HepG2 (cell line): ENCODE data around the gene NOTO.
"Not testable (repeated sequence)": the region's sequence is repeated elsewhere in the genome, so short reads cannot be mapped to it uniquely, and the experiment has no call there.

Experiments used
- ARNT ChIP-seq: fragments of 450-650 bp; IDR thresholded peaks from 2 replicates; pipeline ENCODE4 v1.6.1; 2017
- BCL3 ChIP-seq: sonication (generic); formaldehyde crosslinking; IDR thresholded peaks from 2 replicates; pipeline ENCODE4 v1.5.1; 2020; ENCODE audit warnings: mild to moderate bottlenecking, missing genetic modification reagents, moderate library complexity
- CTCF ChIP-seq: sonication (generic); formaldehyde crosslinking; IDR thresholded peaks from 2 replicates; pipeline ENCODE4 v1.5.0; 2020; ENCODE audit warnings: mild to moderate bottlenecking, missing genetic modification reagents, moderate library complexity
- DR1 ChIP-seq: sonication (generic); formaldehyde crosslinking; IDR thresholded peaks from 2 replicates; pipeline ENCODE4 v1.8.0; 2021; ENCODE audit warnings: mild to moderate bottlenecking, missing genetic modification reagents, inconsistent platforms
- HNF4G ChIP-seq, 2 experiments: sonication (generic) in 1 of 2; formaldehyde crosslinking in 1 of 2; IDR thresholded peaks; 2 replicates each; pipeline versions ENCODE4 v1.4.0 to v1.6.1; 2011 to 2020; ENCODE audit warnings: borderline replicate concordance in 2 of 2, low read depth in 2 of 2, mild to moderate bottlenecking in 2 of 2, low read length in 1 of 2, missing genetic modification reagents in 1 of 2, moderate library complexity in 1 of 2
- USF2 ChIP-seq, 2 experiments: sonication (generic) in 1 of 2; formaldehyde crosslinking in 1 of 2; IDR thresholded peaks; 2 replicates each; pipeline versions ENCODE4 v1.5.1 to v1.6.1; 2011 to 2020; ENCODE audit warnings: borderline replicate concordance in 1 of 2, low read depth in 1 of 2, low read length in 1 of 2, mild to moderate bottlenecking in 1 of 2, missing genetic modification reagents in 1 of 2, moderate library complexity in 1 of 2
- ZNF343 ChIP-seq: sonication (generic); formaldehyde crosslinking; IDR thresholded peaks from 2 replicates; pipeline ENCODE4 v1.4.0; 2020; ENCODE audit warnings: mild to moderate bottlenecking, missing genetic modification reagents
- TF ChIP-seq, protein P1 (sequence below): sonication (generic); formaldehyde crosslinking; IDR thresholded peaks from 2 replicates; pipeline ENCODE4 v1.4.0; 2020; ENCODE audit warnings: missing genetic modification reagents
- TF ChIP-seq, protein P2 (sequence below): IDR thresholded peaks from 2 replicates; pipeline ENCODE4 v1.6.1; 2012; ENCODE audit warnings: low read length, improper control_type of control experiment

GRCh38 chr2:73168348-73168747 is 34.0 kb upstream of the NOTO start:
- TF ChIP-seq CTCF (CRISPR knock-in tag); ZNF343; BCL3 (CRISPR knock-in tag); DR1 (CRISPR knock-in tag); USF2 (IDR thresholded peaks at IDR 0.05; ENCODE audit: low read depth, low read length); USF2 (CRISPR knock-in tag; IDR thresholded peaks at IDR 0.05; ENCODE audit: borderline replicate concordance); HNF4G (IDR thresholded peaks at IDR 0.05; ENCODE audit: borderline replicate concordance, low read depth, low read length); HNF4G (CRISPR knock-in tag; IDR thresholded peaks at IDR 0.05; ENCODE audit: borderline replicate concordance, low read depth); ARNT: not testable (repeated sequence)
- TF ChIP-seq, protein P1, sequence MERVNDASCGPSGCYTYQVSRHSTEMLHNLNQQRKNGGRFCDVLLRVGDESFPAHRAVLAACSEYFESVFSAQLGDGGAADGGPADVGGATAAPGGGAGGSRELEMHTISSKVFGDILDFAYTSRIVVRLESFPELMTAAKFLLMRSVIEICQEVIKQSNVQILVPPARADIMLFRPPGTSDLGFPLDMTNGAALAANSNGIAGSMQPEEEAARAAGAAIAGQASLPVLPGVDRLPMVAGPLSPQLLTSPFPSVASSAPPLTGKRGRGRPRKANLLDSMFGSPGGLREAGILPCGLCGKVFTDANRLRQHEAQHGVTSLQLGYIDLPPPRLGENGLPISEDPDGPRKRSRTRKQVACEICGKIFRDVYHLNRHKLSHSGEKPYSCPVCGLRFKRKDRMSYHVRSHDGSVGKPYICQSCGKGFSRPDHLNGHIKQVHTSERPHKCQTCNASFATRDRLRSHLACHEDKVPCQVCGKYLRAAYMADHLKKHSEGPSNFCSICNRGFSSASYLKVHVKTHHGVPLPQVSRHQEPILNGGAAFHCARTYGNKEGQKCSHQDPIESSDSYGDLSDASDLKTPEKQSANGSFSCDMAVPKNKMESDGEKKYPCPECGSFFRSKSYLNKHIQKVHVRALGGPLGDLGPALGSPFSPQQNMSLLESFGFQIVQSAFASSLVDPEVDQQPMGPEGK (CRISPR knock-in tag) = not testable (repeated sequence)
- TF ChIP-seq, protein P2, sequence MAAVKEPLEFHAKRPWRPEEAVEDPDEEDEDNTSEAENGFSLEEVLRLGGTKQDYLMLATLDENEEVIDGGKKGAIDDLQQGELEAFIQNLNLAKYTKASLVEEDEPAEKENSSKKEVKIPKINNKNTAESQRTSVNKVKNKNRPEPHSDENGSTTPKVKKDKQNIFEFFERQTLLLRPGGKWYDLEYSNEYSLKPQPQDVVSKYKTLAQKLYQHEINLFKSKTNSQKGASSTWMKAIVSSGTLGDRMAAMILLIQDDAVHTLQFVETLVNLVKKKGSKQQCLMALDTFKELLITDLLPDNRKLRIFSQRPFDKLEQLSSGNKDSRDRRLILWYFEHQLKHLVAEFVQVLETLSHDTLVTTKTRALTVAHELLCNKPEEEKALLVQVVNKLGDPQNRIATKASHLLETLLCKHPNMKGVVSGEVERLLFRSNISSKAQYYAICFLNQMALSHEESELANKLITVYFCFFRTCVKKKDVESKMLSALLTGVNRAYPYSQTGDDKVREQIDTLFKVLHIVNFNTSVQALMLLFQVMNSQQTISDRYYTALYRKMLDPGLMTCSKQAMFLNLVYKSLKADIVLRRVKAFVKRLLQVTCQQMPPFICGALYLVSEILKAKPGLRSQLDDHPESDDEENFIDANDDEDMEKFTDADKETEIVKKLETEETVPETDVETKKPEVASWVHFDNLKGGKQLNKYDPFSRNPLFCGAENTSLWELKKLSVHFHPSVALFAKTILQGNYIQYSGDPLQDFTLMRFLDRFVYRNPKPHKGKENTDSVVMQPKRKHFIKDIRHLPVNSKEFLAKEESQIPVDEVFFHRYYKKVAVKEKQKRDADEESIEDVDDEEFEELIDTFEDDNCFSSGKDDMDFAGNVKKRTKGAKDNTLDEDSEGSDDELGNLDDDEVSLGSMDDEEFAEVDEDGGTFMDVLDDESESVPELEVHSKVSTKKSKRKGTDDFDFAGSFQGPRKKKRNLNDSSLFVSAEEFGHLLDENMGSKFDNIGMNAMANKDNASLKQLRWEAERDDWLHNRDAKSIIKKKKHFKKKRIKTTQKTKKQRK = not testable (repeated sequence)
